Left lobe of liver (tissue), 2 donors: ENCODE data around the gene ZNG1E. TPM values are rescaled to one million over a fixed set of nuclear protein-coding genes. Genes with fewer than 3 reads are reported as not detected.
A peak's percentile ranks its signal among the peaks of the same experiment; 100 is the strongest.
"Not testable (repeated sequence)": the region's sequence is repeated elsewhere in the genome, so short reads cannot be mapped to it uniquely, and the experiment has no call there.

Experiments
- ATAC-seq: fragments of 200-7000 bp; cut with Tn5 transposase; one replicate; pipeline ENCODE4 v1.9.1; 2020; ENCODE audit warnings: mild to moderate bottlenecking, moderate library complexity
- DNase-seq: peaks from one replicate; pipeline ENCODE4 v3.0.0-alpha.2; 2020; ENCODE audit warnings: low spot score
- total RNA-seq: library from RNA; stranded (reverse); gene quantifications from one replicate; pipeline ENCODE4 v1.2.1, GENCODE V29; 2021
- donor health status: DM: no; HTN: no; CAD: no; lungs with moderate emphysema.
- donor health status: DM: no; HTN: yes; CAD: no.

The ZNG1E gene
- total RNA-seq = 27.1 TPM

- not testable (repeated sequence) for ATAC-seq
- DNase-seq = peak; percentile 72
Observed at GRCh38 chr9:65675589-65676021, at the start of gene ZNG1E. Gene ZNG1E, plus strand, starts transcription at chr9:65675928. Its CDS starts 49 bp downstream, at chr9:65675977.

GRCh38 chr9:65673579-65673978 lies 2.1 kb upstream of the ZNG1E start:
- not testable (repeated sequence) for ATAC-seq, DNase-seq

- ATAC-seq, DNase-seq: not testable (repeated sequence)
Observed at GRCh38 chr9:65675018-65675417, 710 bp upstream of the ZNG1E start.

GRCh38 chr9:65676389-65676788 lies 661 bp downstream of the ZNG1E start:
- ATAC-seq (peak; percentile 64), DNase-seq (peak; percentile 57)

GRCh38 chr9:65678533-65678932 lies 2.8 kb downstream of the ZNG1E start:
- not testable (repeated sequence) for ATAC-seq, DNase-seq

- DNase-seq, ATAC-seq: not testable (repeated sequence)
Observed at GRCh38 chr9:65703550-65703949, 27.8 kb downstream of the ZNG1E start.

GRCh38 chr9:65714445-65714844 lies 38.7 kb downstream of the ZNG1E start:
- not testable (repeated sequence) for DNase-seq, ATAC-seq

- not testable (repeated sequence) for ATAC-seq
- peak; percentile 39 for DNase-seq
Observed at GRCh38 chr9:65737096-65737564, 61.4 kb downstream of the ZNG1E start, which contains the start of gene FOXD4L4. Gene FOXD4L4, plus strand, starts transcription at chr9:65737146. Its CDS starts 0 bp downstream, at chr9:65737146.

GRCh38 chr9:65738133-65738532 lies 62.4 kb downstream of the ZNG1E start:
- DNase-seq, ATAC-seq: not testable (repeated sequence)

Other genes starting within 250 kb of the ZNG1E start
- gene FOXD4L4, start 61.2 kb downstream of the ZNG1E start, total RNA-seq = 0.15 TPM